SIG-M5 treated with dmso at 0.1 percent for 504 hours (cell line): ENCODE results near the gene NEURL1.
A peak's percentile ranks its signal among the peaks of the same experiment; 100 is the strongest.
"Not testable (repeated sequence)": the region's sequence is repeated elsewhere in the genome, so short reads cannot be mapped to it uniquely, and the experiment has no call there.

Source experiments
- DNase-seq: peaks from one replicate; lab custom pipeline; 2025; ENCODE audit not compliant: unreplicated experiment; lab: John Stamatoyannopoulos, UW

The NEURL1 gene

GRCh38 chr10:103513380-103514060 lies 20.0 kb downstream of the NEURL1 start:
- DNase-seq = no peak

- no peak for DNase-seq
These were observed 20.7 kb downstream of the NEURL1 start for GRCh38 chr10:103514244-103514643.

- DNase-seq = no peak
These were observed 24.0 kb downstream of the NEURL1 start for GRCh38 chr10:103517234-103518085.

- no peak for DNase-seq
These were observed 26.3 kb downstream of the NEURL1 start for GRCh38 chr10:103519798-103520197.

- not testable (repeated sequence) for DNase-seq
These were observed 28.5 kb downstream of the NEURL1 start for GRCh38 chr10:103522006-103522405.

GRCh38 chr10:103523683-103524082 lies 30.2 kb downstream of the NEURL1 start:
- DNase-seq = no peak

GRCh38 chr10:103525901-103526300 lies 32.4 kb downstream of the NEURL1 start:
- no peak for DNase-seq

- DNase-seq = not testable (repeated sequence)
These were observed 34.0 kb downstream of the NEURL1 start for GRCh38 chr10:103527476-103527875.

GRCh38 chr10:103528549-103528948 lies 35.0 kb downstream of the NEURL1 start:
- DNase-seq = no peak

GRCh38 chr10:103529539-103529938 lies 36.0 kb downstream of the NEURL1 start:
- DNase-seq = no peak

GRCh38 chr10:103533827-103534226 lies 40.3 kb downstream of the NEURL1 start:
- DNase-seq = no peak

GRCh38 chr10:103534621-103535498 lies 41.4 kb downstream of the NEURL1 start:
- no peak for DNase-seq

- DNase-seq = no peak
These were observed 42.1 kb downstream of the NEURL1 start for GRCh38 chr10:103535595-103535994.

- DNase-seq = no peak
These were observed 46.2 kb downstream of the NEURL1 start for GRCh38 chr10:103539751-103540150.

GRCh38 chr10:103540722-103541121 lies 47.2 kb downstream of the NEURL1 start:
- no peak for DNase-seq

GRCh38 chr10:103541616-103542015 lies 48.1 kb downstream of the NEURL1 start:
- DNase-seq = no peak

GRCh38 chr10:103542764-103543616 lies 49.5 kb downstream of the NEURL1 start:
- peak; percentile 32 for DNase-seq

GRCh38 chr10:103543617-103544525 lies 50.4 kb downstream of the NEURL1 start:
- DNase-seq = no peak

GRCh38 chr10:103544657-103545310 lies 51.3 kb downstream of the NEURL1 start:
- no peak for DNase-seq
